Tibial nerve (tissue), 3 donors: ENCODE results near the gene SLIT3.

ENCODE experiments used
- CTCF ChIP-seq, 5 experiments: fragments of 200-600 bp in 3 of 5; fragments of 450-650 bp in 2 of 5; sonication (generic) in 3 of 5; IDR thresholded peaks; one replicate each; pipeline ENCODE4 v1.5.1; 2016 to 2019; ENCODE audit warnings: antibody characterized with exemption in 5 of 5, mild to moderate bottlenecking in 3 of 5, moderate library complexity in 2 of 5
- POLR2A ChIP-seq, 2 donors: fragments of 450-650 bp; IDR thresholded peaks; one replicate each; pipeline ENCODE4 v1.6.1; 2017; ENCODE audit warnings: antibody characterized with exemption in 2 of 2, mild to moderate bottlenecking in 2 of 2, moderate library complexity in 2 of 2

- TF ChIP-seq CTCF (IDR thresholded peaks at IDR 0.05) (no peak), POLR2A (IDR thresholded peaks at IDR 0.05) (no peak)
Measured at GRCh38 chr5:168707716-168708695, 592.9 kb downstream of the SLIT3 start.
